ENCODE results near the gene FCER1G. TPM values are rescaled to one million over a fixed set of nuclear protein-coding genes. Genes with fewer than 3 reads are reported as not detected.
"Not testable (repeated sequence)": the region's sequence is repeated elsewhere in the genome, so short reads cannot be mapped to it uniquely, and the experiment has no call there.

Gene FCER1G
- total RNA-seq, 1 donor from 2014 or later = 4.3 TPM

DNA sequence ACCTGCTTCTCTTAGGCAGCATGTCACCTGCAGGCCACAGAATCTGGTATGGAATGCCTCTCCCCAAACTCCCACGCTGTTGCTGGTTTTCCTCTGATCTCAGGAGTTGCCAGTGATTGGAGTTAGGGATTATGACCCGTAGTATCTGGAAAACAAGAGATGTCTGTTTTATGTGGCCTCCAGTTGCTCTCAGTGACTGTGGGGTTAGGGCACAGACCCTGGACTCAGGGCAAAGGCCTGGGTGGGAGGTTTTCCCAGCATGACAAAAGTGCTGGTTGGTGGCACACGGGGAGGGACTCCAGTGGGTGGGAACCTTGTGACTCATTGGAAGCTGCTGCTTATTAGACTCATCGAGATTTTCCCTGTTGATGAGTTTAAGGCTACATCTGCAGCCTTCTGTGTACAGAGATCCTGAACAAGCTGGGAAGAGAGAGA is 23.0 kb downstream of the FCER1G start, which contains the start of gene NR1I3:
Gene NR1I3, minus strand, starts transcription at position 165 of the 435 bp plus-strand sequence. CDS start 1,638 bp downstream, outside the sequence.
- Mint-ChIP-seq H3K4me3 (ENCODE audit: unreplicated experiment) (no peak within 1 kb of the TSS), H3K36me3 (ENCODE audit: low read depth, unreplicated experiment) (no peaks in the 10 kb centered on the region), H3K27me3 (ENCODE audit: unreplicated experiment) (peaks cover 2% of the 10 kb centered on the region), H3K4me1 (ENCODE audit: unreplicated experiment) (no peaks in the 10 kb centered on the region), H3K27ac (ENCODE audit: unreplicated experiment) (no peak within 1 kb of the TSS), H3K9me3 (ENCODE audit: unreplicated experiment) (no peaks in the 10 kb centered on the region)
- no peak for DNase-seq (ENCODE audit: low spot score)
- TF ChIP-seq, protein P1, sequence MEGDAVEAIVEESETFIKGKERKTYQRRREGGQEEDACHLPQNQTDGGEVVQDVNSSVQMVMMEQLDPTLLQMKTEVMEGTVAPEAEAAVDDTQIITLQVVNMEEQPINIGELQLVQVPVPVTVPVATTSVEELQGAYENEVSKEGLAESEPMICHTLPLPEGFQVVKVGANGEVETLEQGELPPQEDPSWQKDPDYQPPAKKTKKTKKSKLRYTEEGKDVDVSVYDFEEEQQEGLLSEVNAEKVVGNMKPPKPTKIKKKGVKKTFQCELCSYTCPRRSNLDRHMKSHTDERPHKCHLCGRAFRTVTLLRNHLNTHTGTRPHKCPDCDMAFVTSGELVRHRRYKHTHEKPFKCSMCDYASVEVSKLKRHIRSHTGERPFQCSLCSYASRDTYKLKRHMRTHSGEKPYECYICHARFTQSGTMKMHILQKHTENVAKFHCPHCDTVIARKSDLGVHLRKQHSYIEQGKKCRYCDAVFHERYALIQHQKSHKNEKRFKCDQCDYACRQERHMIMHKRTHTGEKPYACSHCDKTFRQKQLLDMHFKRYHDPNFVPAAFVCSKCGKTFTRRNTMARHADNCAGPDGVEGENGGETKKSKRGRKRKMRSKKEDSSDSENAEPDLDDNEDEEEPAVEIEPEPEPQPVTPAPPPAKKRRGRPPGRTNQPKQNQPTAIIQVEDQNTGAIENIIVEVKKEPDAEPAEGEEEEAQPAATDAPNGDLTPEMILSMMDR (IDR thresholded peaks at IDR 0.05; ENCODE audit: unreplicated experiment) = no peak

DNA sequence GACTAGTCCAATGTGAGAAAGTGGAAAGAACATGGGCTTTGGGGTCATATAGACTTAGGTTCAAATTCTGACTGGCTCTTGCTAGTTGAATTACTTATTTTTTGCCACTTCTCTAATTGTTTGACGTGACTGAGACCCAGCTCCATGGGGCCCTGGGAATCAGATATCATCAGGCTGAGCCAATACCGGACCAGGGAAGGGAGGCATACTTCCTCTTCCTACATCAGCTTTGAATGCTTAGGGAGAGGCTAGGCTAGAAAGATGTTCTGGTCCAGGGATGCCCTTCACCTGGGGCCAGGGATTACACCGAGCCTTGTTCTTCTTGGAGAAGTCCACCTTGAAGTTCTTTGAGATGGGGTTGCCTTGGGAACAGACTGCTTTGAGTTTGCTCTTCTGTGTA is 26.6 kb downstream of the FCER1G start:
- H3K27me3 Mint-ChIP-seq (ENCODE audit: unreplicated experiment) = no peaks in the 10 kb centered on the region

DNA sequence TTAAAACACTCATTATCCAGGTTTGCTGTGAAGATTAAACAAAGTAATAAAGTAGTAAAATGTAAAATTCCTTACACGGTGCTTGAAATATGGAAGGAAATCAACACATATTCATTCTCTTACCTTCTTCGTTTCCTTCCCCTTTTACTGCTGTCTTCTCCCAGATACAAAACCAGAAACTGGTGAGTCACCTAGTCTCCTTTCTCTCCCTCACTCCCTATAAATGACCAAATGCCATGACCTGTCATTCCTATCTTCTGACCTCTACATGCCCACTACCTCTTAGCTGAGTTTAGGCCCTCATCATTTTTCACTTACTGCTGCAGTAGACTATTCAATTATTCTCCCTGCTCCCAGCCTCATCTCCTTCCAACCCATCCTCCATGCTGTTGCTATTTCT is 27.2 kb downstream of the FCER1G start:
- peaks cover 6% of the 10 kb centered on the region for H3K9me3 Mint-ChIP-seq (ENCODE audit: unreplicated experiment)
- H3K27ac Mint-ChIP-seq (ENCODE audit: unreplicated experiment) = no peak overlapping the region
- DNase-seq (ENCODE audit: low spot score) = no peak
- no peaks in the 10 kb centered on the region for H3K4me1 Mint-ChIP-seq (ENCODE audit: unreplicated experiment)
- H3K27me3 Mint-ChIP-seq (ENCODE audit: unreplicated experiment) = no peaks in the 10 kb centered on the region
- no peaks in the 10 kb centered on the region for H3K36me3 Mint-ChIP-seq (ENCODE audit: low read depth, unreplicated experiment)
- no peak overlapping the region for H3K4me3 Mint-ChIP-seq (ENCODE audit: unreplicated experiment)
- TF ChIP-seq, protein P1 (IDR thresholded peaks at IDR 0.05; ENCODE audit: unreplicated experiment) = no peak

More for the DNA sequence above, 26.6 kb downstream of the FCER1G start:
- Mint-ChIP-seq H3K36me3 (ENCODE audit: low read depth, unreplicated experiment) (no peaks in the 10 kb centered on the region), H3K9me3 (ENCODE audit: unreplicated experiment) (peaks cover 6% of the 10 kb centered on the region), H3K27ac (ENCODE audit: unreplicated experiment) (no peak overlapping the region), H3K4me3 (ENCODE audit: unreplicated experiment) (no peak overlapping the region), H3K4me1 (ENCODE audit: unreplicated experiment) (no peaks in the 10 kb centered on the region)
- DNase-seq (ENCODE audit: low spot score) = no peak
- TF ChIP-seq, protein P1 (IDR thresholded peaks at IDR 0.05; ENCODE audit: unreplicated experiment) = no peak

DNA sequence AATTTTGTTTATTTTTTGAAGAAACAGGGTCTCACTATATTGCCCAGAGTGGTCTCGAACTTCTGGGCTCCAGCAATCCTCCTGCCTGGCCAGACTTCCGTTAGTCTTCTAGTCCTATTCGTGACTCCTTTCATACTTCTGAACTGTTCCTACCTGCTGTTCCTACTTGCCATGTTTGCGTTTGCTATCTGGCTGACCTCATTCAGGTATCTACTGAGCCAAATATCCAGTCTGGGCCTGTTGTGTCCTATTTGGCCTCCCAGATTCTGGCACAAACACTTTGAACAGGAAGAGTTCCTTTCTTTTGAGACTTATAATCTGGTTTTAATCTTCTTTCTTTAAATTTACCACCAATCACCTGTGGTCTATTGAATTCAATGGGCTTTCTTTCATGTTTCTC is 29.8 kb downstream of the FCER1G start:
- H3K4me1 Mint-ChIP-seq (ENCODE audit: unreplicated experiment) = peaks cover 3% of the 10 kb centered on the region
- H3K27ac Mint-ChIP-seq (ENCODE audit: unreplicated experiment) = no peak overlapping the region
- peaks cover 6% of the 10 kb centered on the region for H3K9me3 Mint-ChIP-seq (ENCODE audit: unreplicated experiment)
- no peak for DNase-seq (ENCODE audit: low spot score)
- no peaks in the 10 kb centered on the region for H3K27me3 Mint-ChIP-seq (ENCODE audit: unreplicated experiment)
- peaks cover 3% of the 10 kb centered on the region for H3K36me3 Mint-ChIP-seq (ENCODE audit: low read depth, unreplicated experiment)
- no peak overlapping the region for H3K4me3 Mint-ChIP-seq (ENCODE audit: unreplicated experiment)
- TF ChIP-seq, protein P1 (IDR thresholded peaks at IDR 0.05; ENCODE audit: unreplicated experiment) = no peak

DNA sequence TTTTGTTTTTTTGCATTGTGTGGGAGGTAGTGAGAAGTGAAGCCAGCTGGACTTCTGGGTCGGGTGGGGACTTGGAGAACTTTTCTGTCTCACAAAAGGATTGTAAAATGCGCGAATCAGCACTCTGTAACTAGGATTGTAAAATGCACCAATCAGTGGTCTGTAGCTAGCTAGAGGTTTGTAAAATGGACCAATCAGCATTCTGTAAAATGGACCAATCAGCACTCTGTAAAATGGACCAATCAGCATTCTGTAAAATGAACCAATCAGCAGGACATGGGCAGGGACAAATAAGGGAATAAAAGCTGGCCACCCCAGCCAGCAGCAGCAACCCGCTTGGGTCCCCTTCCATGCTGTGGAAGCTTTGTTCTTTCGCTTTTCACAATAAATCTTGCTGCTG is 35.0 kb downstream of the FCER1G start:
- peak overlapping the region; percentile 56 for H3K4me3 Mint-ChIP-seq (ENCODE audit: unreplicated experiment)
- H3K27me3 Mint-ChIP-seq (ENCODE audit: unreplicated experiment); H3K4me1 Mint-ChIP-seq (ENCODE audit: unreplicated experiment); H3K36me3 Mint-ChIP-seq (ENCODE audit: low read depth, unreplicated experiment); H3K9me3 Mint-ChIP-seq (ENCODE audit: unreplicated experiment); DNase-seq (ENCODE audit: low spot score); H3K27ac Mint-ChIP-seq (ENCODE audit: unreplicated experiment): not testable (repeated sequence)
